Astrocyte of the spinal cord (primary cell): ENCODE results near the gene CHML.

Experiments
- DNase-seq: peaks from one replicate; pipeline ENCODE4 v3.0.0; 2011; ENCODE audit warnings: low read depth, low spot score
- H3K4me3 ChIP-seq: 2 replicates; pipeline ENCODE4 v1.5.1; 2011; ENCODE audit warnings: low read depth, mild to moderate bottlenecking, low read length, moderate library complexity
- in situ Hi-C: cut with HindIII; loops from 2 replicates; pipeline ENCODE4 v1.10.0; 2017; ENCODE audit warnings: low sequenced_read_pairs
- TF ChIP-seq, protein P1 (sequence below): IDR thresholded peaks from 2 replicates; pipeline ENCODE4 v1.5.1; 2012; ENCODE audit warnings: low read depth, mild to moderate bottlenecking, low read length, inconsistent platforms

The CHML gene

DNA sequence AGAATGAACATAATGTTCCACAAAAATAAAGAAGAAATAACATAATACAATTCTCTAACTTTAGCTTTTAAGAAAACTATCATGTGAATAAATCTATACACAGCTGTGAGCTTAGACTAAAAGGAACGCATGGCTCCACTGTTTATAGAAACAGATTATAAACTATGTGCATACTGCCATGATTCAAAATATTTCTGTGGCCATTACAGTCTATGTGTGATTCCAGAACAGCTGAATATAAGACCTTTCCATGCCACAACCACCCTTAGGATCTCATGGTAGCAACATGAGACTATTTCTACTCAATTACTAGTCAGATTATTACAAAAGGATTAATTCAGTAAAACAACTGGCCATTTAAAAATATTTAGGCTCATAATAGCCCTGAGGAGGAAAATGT is 3.9 kb downstream of the CHML start:
- no peak for DNase-seq
- no peak overlapping the region for H3K4me3 ChIP-seq
- TF ChIP-seq, protein P1, sequence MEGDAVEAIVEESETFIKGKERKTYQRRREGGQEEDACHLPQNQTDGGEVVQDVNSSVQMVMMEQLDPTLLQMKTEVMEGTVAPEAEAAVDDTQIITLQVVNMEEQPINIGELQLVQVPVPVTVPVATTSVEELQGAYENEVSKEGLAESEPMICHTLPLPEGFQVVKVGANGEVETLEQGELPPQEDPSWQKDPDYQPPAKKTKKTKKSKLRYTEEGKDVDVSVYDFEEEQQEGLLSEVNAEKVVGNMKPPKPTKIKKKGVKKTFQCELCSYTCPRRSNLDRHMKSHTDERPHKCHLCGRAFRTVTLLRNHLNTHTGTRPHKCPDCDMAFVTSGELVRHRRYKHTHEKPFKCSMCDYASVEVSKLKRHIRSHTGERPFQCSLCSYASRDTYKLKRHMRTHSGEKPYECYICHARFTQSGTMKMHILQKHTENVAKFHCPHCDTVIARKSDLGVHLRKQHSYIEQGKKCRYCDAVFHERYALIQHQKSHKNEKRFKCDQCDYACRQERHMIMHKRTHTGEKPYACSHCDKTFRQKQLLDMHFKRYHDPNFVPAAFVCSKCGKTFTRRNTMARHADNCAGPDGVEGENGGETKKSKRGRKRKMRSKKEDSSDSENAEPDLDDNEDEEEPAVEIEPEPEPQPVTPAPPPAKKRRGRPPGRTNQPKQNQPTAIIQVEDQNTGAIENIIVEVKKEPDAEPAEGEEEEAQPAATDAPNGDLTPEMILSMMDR, result no peak
- in situ Hi-C loops, result no loop called here

DNA sequence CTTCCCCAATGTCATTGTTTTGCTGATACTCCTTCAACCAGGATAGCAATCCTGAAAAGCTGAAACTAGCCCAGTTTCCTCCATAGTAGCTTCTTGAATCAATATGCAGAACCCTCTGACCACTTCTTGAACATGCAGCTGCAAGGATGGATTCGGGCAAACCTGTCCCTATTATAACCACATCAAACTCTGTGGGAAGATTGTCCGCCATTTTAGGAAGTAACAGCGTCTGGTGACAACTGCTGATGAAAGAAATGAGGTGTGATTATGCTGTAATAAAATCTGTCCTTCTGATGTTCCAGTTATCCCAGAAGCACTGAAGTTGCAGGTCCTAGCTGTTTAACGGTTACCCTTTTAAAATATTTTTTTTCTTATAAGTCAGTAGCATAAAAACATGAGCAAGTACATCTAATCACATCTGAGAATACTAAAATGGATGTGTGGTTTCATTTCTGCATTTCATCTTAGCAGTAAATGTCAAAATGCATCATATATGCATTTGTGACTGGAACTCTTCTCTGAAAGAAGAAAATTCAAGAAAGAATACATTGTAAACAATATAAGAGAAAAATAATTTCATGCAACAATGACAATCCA is 4.5 kb downstream of the CHML start:
- TF ChIP-seq, protein P1, result no peak
- in situ Hi-C loops, result no loop called here
- no peak for DNase-seq
- H3K4me3 ChIP-seq, result no peak overlapping the region

DNA sequence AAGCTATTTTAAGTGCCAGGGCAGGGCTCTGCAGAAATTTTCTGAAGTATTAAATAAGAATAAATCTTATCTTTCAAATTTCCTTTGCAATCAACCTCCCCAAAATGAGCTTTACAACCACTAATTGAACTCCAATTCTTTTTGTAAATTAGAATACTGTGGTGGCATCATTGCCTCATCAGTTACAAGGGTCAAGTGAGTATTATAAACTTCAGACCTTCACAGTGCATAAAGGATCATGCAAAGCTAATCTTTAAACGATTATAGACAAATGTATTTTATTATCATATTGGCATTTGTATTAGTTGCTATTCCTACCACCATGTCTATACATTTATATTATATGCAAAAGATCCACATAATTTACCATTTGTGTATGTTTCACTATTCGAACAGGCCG is 7.2 kb downstream of the CHML start:
- no peak overlapping the region for H3K4me3 ChIP-seq
- TF ChIP-seq, protein P1, result no peak
- in situ Hi-C loops, result no loop called here
- DNase-seq, result no peak

DNA sequence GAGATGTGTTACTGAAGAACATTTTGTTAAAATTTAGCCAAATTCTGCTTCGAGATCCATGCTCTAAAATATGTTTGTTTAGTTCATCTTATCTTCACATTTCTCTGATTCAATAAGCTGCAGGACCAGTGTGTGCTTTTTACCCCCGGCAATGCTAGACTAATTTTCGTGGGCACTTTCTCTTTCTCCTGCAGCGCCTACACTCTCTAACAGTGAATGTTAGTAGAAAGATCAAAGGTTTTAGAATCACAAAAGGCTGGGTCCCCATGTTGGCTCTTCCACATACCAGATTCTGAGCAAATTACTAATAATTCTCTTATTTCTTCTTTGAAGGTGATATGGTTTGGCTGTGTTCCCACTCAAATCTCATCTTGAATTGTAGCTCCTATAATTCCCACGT is 8.5 kb downstream of the CHML start:
- no peak for DNase-seq
- H3K4me3 ChIP-seq, result no peak overlapping the region
- in situ Hi-C loops, result no loop called here
- TF ChIP-seq, protein P1, result no peak

DNA sequence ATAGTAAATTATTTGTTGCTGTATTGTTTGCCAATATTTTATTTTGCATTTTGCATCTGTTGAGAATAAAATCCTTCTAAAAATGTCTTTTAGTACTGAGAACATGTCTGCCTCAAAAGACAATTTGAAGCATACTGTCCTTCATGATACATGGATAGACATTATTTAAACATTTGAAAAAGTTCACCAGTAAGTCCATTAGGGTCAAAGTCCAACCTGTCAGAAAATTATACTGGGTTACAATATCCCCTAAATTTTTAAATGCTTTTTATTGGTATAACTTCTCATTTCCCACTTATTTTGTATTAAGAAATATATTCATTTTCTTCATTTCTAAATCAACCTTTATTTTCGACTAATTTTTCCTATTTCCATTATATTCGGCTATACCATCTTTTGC is 9.3 kb downstream of the CHML start:
- TF ChIP-seq, protein P1, result no peak
- no peak overlapping the region for H3K4me3 ChIP-seq
- in situ Hi-C loops, result no loop called here
- no peak for DNase-seq

DNA sequence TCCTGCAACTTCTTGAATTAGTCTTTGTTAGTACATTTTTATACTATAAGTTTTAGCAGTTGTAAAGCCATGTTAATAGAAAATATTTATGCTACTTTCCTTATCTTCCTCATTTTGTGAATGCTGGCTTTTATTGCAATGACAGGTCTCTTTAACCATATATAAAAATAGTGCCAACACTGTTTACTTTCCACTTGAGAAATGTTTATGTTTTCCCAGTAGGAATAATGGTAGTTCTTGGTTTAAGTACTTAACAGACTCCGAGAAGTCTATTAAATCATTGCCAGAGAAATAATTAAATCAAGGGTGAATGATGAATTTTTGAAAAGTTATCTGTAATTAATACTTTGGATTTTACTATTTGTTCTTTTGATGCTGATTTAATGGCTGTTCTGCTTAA is 9.7 kb downstream of the CHML start:
- TF ChIP-seq, protein P1, result no peak
- DNase-seq, result no peak
- in situ Hi-C loops, result no loop called here
- no peak overlapping the region for H3K4me3 ChIP-seq

DNA sequence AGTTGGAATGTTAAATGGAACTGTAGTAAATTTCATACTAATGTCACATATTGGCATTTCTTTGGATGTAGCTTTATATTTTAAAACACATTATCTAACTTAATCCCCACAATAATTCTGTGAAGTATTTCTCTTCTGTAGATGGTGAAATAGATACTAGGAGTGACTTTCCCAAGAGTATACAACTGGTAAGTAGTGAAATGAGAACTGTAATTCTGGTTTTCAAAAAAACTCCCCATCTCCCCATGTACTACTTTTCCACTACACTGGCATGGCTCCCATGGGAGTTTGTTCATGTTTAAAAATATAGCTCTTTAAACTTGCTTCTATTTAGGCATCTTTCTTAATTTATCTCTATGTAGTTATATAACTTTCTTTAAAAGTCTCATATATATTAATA is 10.2 kb downstream of the CHML start:
- DNase-seq, result no peak
- H3K4me3 ChIP-seq, result no peak overlapping the region
- in situ Hi-C loops, result no loop called here
- TF ChIP-seq, protein P1, result no peak
